Common myeloid progenitor, CD34-positive (primary cell): Measurements from ENCODE around the gene EHD4.

Source experiments
- CTCF ChIA-PET: fragments of 350-600 bp; sonication (Branson Sonifier 250); formaldehyde crosslinking; loops from one replicate; lab custom pipeline; 2021; ENCODE audit warnings: antibody characterized with exemption; lab: Charles Lee
- POLR2A ChIA-PET: fragments of 350-600 bp; sonication (Branson Sonifier 250); formaldehyde crosslinking; loops from one replicate; lab custom pipeline; 2021; ENCODE audit warnings: antibody characterized with exemption; lab: Charles Lee
- DNase-seq, 3 donors: peaks; one replicate each; pipeline versions ENCODE4 v3.0.0 to v3.0.0-alpha.2; 2013
- H3K27ac ChIP-seq, 2 experiments: 1 replicate in 1 of 2; 2 replicates in 1 of 2; pipeline ENCODE4 v1.7.0; 2013; ENCODE audit warnings: inconsistent platforms in 2 of 2, low read length in 2 of 2, mild to moderate bottlenecking in 2 of 2, low read depth in 1 of 2, moderate library complexity in 1 of 2; ENCODE audit not compliant: severe bottlenecking in 2 of 2, insufficient read depth in 1 of 2, poor library complexity in 1 of 2
- H3K27me3 ChIP-seq, 5 experiments: replicated peaks in 2 of 5; 1 replicate in 3 of 5; 2 replicates in 2 of 5; pipeline versions ENCODE4 v1.6.1 to v1.7.0; 2013; ENCODE audit warnings: low read length in 4 of 5, mild to moderate bottlenecking in 2 of 5, moderate library complexity in 2 of 5, inconsistent platforms in 1 of 5; ENCODE audit not compliant: insufficient read depth in 5 of 5, control insufficient read depth in 4 of 5
- H3K36me3 ChIP-seq, 4 experiments: 1 replicate in 2 of 4; 2 replicates in 2 of 4; pipeline versions ENCODE4 v1.6.1 to v1.7.0; 2013; ENCODE audit warnings: low read length in 3 of 4, control low read depth in 1 of 4, mild to moderate bottlenecking in 1 of 4; ENCODE audit not compliant: control insufficient read depth in 4 of 4, insufficient read depth in 4 of 4
- H3K4me1 ChIP-seq, 4 experiments: 1 replicate in 3 of 4; 2 replicates in 1 of 4; pipeline versions ENCODE4 v1.6.1 to v1.7.1; 2013; ENCODE audit warnings: low read length in 3 of 4, mild to moderate bottlenecking in 3 of 4, control low read depth in 1 of 4, inconsistent platforms in 1 of 4, moderate library complexity in 1 of 4; ENCODE audit not compliant: control insufficient read depth in 4 of 4, insufficient read depth in 4 of 4; ENCODE audit errors: control extremely low read depth in 1 of 4
- H3K4me3 ChIP-seq, 7 experiments: 1 replicate in 4 of 7; 2 replicates in 3 of 7; pipeline versions ENCODE4 v1.5.1 to v1.7.0; 2013; ENCODE audit warnings: mild to moderate bottlenecking in 7 of 7, low read length in 6 of 7, moderate library complexity in 6 of 7, inconsistent platforms in 2 of 7, low read depth in 2 of 7, control low read depth in 1 of 7; ENCODE audit not compliant: insufficient read depth in 4 of 7, control insufficient read depth in 1 of 7; ENCODE audit errors: extremely low read depth in 1 of 7
- H3K9me3 ChIP-seq, 5 experiments: 1 replicate in 4 of 5; 2 replicates in 1 of 5; pipeline versions ENCODE4 v1.6.1 to v1.7.1; 2013; ENCODE audit warnings: low read length in 4 of 5, mild to moderate bottlenecking in 2 of 5, inconsistent platforms in 1 of 5, low read depth in 1 of 5, moderate library complexity in 1 of 5; ENCODE audit not compliant: control insufficient read depth in 4 of 5, insufficient read depth in 2 of 5; ENCODE audit errors: control extremely low read depth in 1 of 5
- WGBS: methylation state at CpG from one replicate; pipeline ENCODE4 v1.1.5; 2013; ENCODE audit not compliant: insufficient coverage; 5-methylcytosine and 5-hydroxymethylcytosine counted together

EHD4 gene

GRCh38 chr15:41958002-41958420 lies 14.3 kb downstream of the EHD4 start:
- Histone ChIP-seq H3K4me3 (no peak overlapping the region), H3K36me3 (no peaks in the 10 kb centered on the region), H3K27ac (no peak overlapping the region), H3K27me3 (no peaks in the 10 kb centered on the region), H3K4me1 (peaks cover 0 to 8% (median 4%) of the 10 kb centered on the region in 4 experiments), H3K9me3 (no peaks in the 10 kb centered on the region)
- DNase-seq, result no peak
- WGBS, result 93% methylated on average over 6 of the region's 7 CpGs
- ChIA-PET CTCF (interaction anchor here (0.9 to 1.9 kb wide), 2 partner anchors 9 to 15 kb away, joined by 3 to 7 read pairs; partner anchors contain the start of gene EHD4), POLR2A (interaction anchor here (1.1 kb wide), 1 partner anchor 21 kb away, joined by 4 read pairs; no protein-coding TSS in a partner anchor)

GRCh38 chr15:41957021-41957897 lies 15.1 kb downstream of the EHD4 start:
- Histone ChIP-seq H3K9me3 (no peaks in the 10 kb centered on the region), H3K4me1 (peaks cover 0 to 8% (median 4%) of the 10 kb centered on the region in 4 experiments), H3K4me3 (no peak overlapping the region), H3K27me3 (no peaks in the 10 kb centered on the region), H3K27ac (no peak overlapping the region), H3K36me3 (no peaks in the 10 kb centered on the region)
- no peak for DNase-seq
- CTCF ChIA-PET, result interaction anchor here (0.9 to 1.9 kb wide), 3 partner anchors 8 to 40 kb away, joined by 3 to 7 read pairs (median 4); partner anchors contain the start of gene EHD4
- POLR2A ChIA-PET, result interaction anchor here (1.1 kb wide), 1 partner anchor 20 kb away, joined by 4 read pairs; no protein-coding TSS in a partner anchor
- WGBS, result 79% methylated on average over 10 of the region's 12 CpGs

GRCh38 chr15:41955807-41956525 lies 16.4 kb downstream of the EHD4 start:
- Histone ChIP-seq H3K4me3 (no peak overlapping the region), H3K27me3 (no peaks in the 10 kb centered on the region), H3K27ac (no peak overlapping the region), H3K36me3 (no peaks in the 10 kb centered on the region), H3K9me3 (no peaks in the 10 kb centered on the region), H3K4me1 (peaks cover 0 to 8% (median 4%) of the 10 kb centered on the region in 4 experiments)
- WGBS, result 98% methylated on average over 17 of the region's 21 CpGs
- ChIA-PET POLR2A (no interaction called here), CTCF (interaction anchor here (1.2 to 1.3 kb wide), 2 partner anchors 15 to 38 kb away, joined by 3 to 4 read pairs; no protein-coding TSS in a partner anchor)
- DNase-seq, result no peak

- Histone ChIP-seq H3K36me3 (no peaks in the 10 kb centered on the region), H3K4me3 (no peak overlapping the region), H3K4me1 (peaks cover 0 to 8% (median 4%) of the 10 kb centered on the region in 4 experiments), H3K27me3 (no peaks in the 10 kb centered on the region), H3K27ac (no peak overlapping the region), H3K9me3 (no peaks in the 10 kb centered on the region)
- CTCF ChIA-PET, result no interaction called here
- 100% methylated on average over 4 of the region's 7 CpGs for WGBS
- POLR2A ChIA-PET, result no interaction called here
- no peak for DNase-seq
Observed at GRCh38 chr15:41955100-41955499, 17.3 kb downstream of the EHD4 start.

GRCh38 chr15:41954036-41954435 lies 18.3 kb downstream of the EHD4 start:
- WGBS, result 96% methylated on average over 6 of the region's 6 CpGs
- H3K9me3 ChIP-seq, result no peaks in the 10 kb centered on the region
- H3K27ac ChIP-seq, result no peak overlapping the region
- H3K36me3 ChIP-seq, result no peaks in the 10 kb centered on the region
- ChIA-PET CTCF (interaction anchor here (0.5 to 1.7 kb wide), 3 partner anchors 16 to 218 kb away, joined by 3 read pairs; no protein-coding TSS in a partner anchor), POLR2A (no interaction called here)
- H3K4me1 ChIP-seq, result peaks cover 0 to 8% (median 4%) of the 10 kb centered on the region in 4 experiments
- H3K4me3 ChIP-seq, result no peak overlapping the region
- DNase-seq, result no peak
- no peaks in the 10 kb centered on the region for H3K27me3 ChIP-seq

GRCh38 chr15:41952013-41952563 lies 20.3 kb downstream of the EHD4 start:
- no peaks in the 10 kb centered on the region for H3K36me3 ChIP-seq
- H3K27me3 ChIP-seq, result no peaks in the 10 kb centered on the region
- DNase-seq, result no peak
- H3K9me3 ChIP-seq, result no peaks in the 10 kb centered on the region
- 97% methylated on average over 3 of the region's 12 CpGs for WGBS
- CTCF ChIA-PET, result interaction anchor here (0.9 to 1.1 kb wide), 3 partner anchors 9 to 148 kb away, joined by 3 to 4 read pairs (median 3); no protein-coding TSS in a partner anchor
- no peak overlapping the region for H3K27ac ChIP-seq
- no peak overlapping the region for H3K4me3 ChIP-seq
- POLR2A ChIA-PET, result no interaction called here
- peaks cover 0 to 2% (median under 1%) of the 10 kb centered on the region in 4 experiments for H3K4me1 ChIP-seq
